A673 (cell line): ENCODE results near the gene PATE1.

ENCODE experiments used
- CTCF ChIP-seq: fragments of 300-800, 200-600 bp; sonication (generic); conservative IDR thresholded peaks from 2 replicates; pipeline ENCODE4 v1.5.1; 2017; ENCODE audit warnings: low read depth, mild to moderate bottlenecking, antibody characterized with exemption, low read length, moderate library complexity, mixed read lengths
- EZH2 ChIP-seq: fragments of 200-600 bp; sonication (generic); IDR thresholded peaks from 2 replicates; pipeline ENCODE4 v1.6.1; 2017; ENCODE audit warnings: borderline replicate concordance, low read depth, mild to moderate bottlenecking, mixed read lengths, antibody characterized with exemption, low read length; ENCODE audit not compliant: poor library complexity, severe bottlenecking

- TF ChIP-seq CTCF (no peak), EZH2 (no peak)
Observed at GRCh38 chr11:125745979-125746378, at the start of gene PATE1.
